HG02970 (cell line): Measurements from ENCODE around the gene LPP.

Experiments used
- ATAC-seq: cut with Tn5 transposase; IDR thresholded peaks from one replicate; pipeline ENCODE4 v1.9.1; 2021; ENCODE audit warnings: mild to moderate bottlenecking, moderate library complexity, moderate number of reproducible peaks; ENCODE audit not compliant: unreplicated experiment, low FRiP score

Gene LPP

GRCh38 chr3:188822004-188822403 lies 668.0 kb downstream of the LPP start:
- ATAC-seq, result no peak

DNA sequence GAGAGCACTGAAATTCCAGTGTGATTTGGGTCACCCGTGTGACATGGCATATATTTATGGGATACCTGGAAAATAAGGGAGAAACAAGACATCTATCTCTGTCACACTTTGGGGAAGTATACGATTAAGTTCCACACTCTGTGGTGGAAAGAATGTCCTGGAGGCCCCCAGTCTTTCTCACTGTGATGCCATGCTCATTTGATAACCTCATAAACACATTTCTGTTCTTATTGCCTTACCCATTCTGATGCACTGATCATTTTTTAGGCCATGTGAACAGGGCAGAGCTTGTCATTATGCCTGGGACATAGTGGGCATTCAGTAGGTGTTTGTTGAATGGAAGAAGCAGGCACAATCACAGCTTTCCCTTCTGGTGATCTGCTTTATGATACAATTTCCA lies 668.5 kb downstream of the LPP start:
- no peak for ATAC-seq

DNA sequence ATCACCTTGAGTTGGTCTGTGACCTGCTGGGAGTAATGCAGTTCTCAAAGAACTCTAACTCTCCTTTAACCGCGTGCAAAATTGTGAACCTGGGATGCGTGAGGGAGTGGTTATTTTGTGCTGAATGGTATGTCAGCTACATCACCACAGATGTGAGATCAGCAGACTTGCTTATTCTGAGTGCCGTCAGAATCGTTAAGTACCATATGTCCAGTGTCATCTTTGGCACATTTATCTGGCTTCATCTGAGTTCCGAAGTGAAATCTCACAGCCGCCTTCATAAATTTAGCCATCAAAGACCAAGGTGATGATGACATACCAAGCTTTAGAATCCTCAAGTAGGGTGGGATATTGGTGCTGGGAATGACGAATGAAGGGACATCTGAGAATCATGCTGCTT lies 670.6 kb downstream of the LPP start:
- no peak for ATAC-seq

GRCh38 chr3:188825901-188826300 lies 671.9 kb downstream of the LPP start:
- ATAC-seq, result no peak

GRCh38 chr3:188826574-188826973 lies 672.6 kb downstream of the LPP start:
- no peak for ATAC-seq

DNA sequence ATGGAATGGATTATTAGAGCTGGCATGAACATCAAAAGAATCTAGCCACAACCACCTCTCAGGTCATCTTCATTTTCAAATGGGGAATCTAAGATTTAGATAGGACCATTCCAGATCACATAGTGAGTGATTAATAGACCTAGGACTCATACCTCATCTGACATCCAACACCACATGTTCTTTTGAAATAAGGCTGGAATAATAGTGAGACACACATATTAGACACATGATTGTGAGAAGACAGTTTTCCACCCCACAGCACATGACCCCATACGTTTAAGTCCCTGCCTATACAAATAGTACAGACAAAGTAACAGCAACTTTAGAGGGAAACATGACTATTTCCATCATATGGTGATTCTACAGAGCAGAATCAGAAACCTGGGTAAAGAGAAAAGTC lies 673.1 kb downstream of the LPP start:
- ATAC-seq, result no peak

DNA sequence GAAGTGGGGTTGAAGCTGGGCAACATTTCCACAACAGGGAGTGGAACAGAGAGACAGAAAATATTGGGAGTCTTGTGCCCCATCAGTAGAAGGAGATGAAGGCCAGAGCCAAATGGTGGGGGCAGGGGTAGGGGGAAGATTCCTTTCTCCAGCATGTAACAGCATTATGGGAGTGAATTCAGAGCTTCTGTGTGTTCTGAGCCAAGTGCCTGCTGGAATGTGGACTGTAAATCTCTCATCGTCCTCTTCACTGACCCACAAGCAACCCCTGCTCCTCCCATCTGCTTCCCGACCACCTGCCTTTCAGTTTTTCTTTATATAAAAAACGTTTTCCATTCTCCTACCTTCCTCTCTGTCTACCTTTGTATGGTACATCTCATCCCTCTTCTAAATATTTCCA lies 673.6 kb downstream of the LPP start:
- ATAC-seq, result no peak

- no peak for ATAC-seq
Measured at GRCh38 chr3:188829130-188829529, 675.2 kb downstream of the LPP start.

- ATAC-seq, result no peak
Measured at GRCh38 chr3:188829576-188829975, 675.6 kb downstream of the LPP start.

- no peak for ATAC-seq
Measured at GRCh38 chr3:188830893-188831292, 676.9 kb downstream of the LPP start.

DNA sequence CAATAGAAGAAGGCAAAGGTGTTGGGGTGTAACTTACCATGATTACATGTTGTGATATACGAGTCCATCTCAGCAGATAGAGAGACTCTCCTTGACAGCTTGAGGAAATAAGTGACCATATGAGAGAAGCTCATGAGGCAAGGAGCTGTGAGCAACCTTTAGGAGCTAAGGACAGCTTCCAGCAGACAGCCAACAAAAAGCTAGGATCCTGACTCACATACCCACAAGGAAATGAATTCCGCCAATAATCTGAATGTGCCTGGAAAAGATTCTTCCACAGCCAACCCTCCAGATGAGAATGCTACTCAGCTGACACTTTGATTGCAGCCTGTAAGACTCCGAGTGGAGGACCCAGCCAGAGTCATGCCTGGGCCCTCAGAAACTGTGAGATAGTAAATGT lies 678.2 kb downstream of the LPP start:
- ATAC-seq, result no peak

- ATAC-seq, result no peak
Measured at GRCh38 chr3:188832961-188833721, 679.2 kb downstream of the LPP start.

GRCh38 chr3:188834349-188834748 lies 680.4 kb downstream of the LPP start:
- no peak for ATAC-seq

- no peak for ATAC-seq
Measured at GRCh38 chr3:188839187-188839695, 685.3 kb downstream of the LPP start.

DNA sequence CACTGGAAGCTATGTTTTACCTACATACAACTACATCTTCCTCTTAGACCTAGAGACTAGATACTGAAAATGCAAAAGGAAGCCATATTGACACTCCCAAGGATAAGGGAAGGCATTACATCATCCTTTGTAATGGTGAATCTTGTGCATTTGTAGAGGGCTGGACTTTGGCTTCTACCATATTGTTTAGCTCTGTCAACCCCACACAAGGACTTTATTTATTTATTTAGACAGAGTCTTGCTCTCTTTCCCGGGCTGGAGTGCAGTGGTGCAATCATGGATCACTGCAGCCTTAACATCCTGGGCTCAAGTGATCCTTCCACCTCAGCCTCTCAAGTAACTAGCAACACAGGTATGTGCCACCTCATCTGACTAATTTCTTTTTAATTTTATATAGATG lies 686.3 kb downstream of the LPP start:
- ATAC-seq, result no peak

DNA sequence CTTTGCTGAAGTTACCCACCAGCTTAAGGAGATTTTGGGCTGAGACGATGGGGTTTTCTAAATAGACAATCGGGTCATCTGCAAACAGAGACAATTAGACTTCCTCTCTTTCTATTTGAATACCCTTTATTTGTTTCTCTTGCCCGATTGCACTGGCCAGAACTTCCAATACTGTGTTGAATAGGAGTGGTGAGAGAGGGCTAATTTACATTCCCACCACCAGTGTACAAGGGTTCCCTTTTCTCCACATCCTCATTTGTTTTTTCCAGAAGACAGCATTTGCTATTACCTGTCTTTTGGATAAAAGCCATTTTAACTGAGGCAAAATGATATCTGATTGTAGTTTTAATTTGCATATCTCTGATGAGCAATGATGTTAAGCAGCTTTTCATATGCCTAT lies 687.9 kb downstream of the LPP start:
- no peak for ATAC-seq

GRCh38 chr3:188842639-188843038 lies 688.7 kb downstream of the LPP start:
- ATAC-seq, result no peak

DNA sequence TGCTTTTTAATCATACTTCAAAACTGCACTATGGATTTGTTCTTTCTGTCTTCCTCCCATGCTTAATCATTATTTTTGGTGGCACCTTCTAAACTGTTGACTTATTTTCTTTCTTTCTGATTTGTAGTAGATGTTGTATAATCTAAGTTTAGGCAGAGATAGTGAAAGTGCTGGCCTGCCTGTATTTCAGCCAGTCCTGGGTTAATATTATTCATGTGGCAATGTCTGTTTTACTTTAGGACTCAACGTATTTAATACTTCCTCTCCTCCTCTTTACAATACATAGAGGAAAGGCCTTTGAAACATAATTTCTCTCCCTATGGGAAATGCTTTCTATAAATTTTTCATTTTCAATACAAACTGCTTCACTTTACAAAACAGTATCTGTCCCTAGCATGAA lies 690.1 kb downstream of the LPP start:
- ATAC-seq, result no peak

GRCh38 chr3:188845514-188845913 lies 691.6 kb downstream of the LPP start:
- ATAC-seq, result no peak

DNA sequence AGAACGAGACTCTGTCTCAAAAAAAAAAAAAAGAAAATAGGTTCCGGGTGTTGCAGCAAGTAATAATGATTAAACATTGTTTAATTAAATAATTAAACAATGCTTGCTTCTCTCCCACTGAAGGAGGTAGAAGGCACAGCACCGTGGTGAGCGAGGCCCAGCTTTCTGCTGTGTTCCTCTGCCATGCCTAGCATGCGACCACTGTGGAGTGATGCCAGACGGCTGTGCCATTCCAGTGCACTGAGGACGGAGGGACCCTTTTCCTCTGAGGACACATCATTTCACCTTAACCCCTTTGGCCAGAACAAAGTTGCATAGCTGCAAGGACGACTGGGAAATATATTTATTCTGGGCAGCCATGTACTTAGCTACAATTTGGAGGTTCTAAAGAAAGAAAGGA lies 695.0 kb downstream of the LPP start:
- ATAC-seq, result no peak

- ATAC-seq, result no peak
Measured at GRCh38 chr3:188853856-188854771, 700.2 kb downstream of the LPP start.

DNA sequence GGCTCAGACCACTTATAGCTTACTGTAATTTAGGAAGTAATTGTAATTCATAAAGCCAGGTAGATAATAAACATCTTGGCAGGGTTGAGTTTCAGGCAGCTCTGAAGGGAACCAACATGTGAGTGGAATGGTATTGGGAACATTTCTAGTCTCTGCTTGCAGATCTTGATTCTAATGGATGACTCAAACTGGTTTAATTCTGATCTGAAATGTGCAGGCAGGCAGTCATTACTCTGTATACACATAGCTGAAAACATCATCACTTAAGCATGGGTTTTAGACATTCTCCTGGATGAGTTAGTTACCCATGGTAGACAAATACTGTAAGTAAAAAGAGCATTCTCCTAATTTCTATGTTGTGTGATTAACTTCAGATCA lies 700.8 kb downstream of the LPP start:
- no peak for ATAC-seq
